DOHH2 (cell line): Measurements from ENCODE around the gene RIC8A.

ENCODE experiments used
- H3F3A ChIP-seq: fragments of 200-600 bp; sonication (generic), shearing (Covaris generic); 2 replicates; pipeline ENCODE4 v1.6.0; 2016; ENCODE audit warnings: antibody characterized with exemption, mild to moderate bottlenecking; ENCODE audit not compliant: control insufficient read depth, insufficient read depth
- H3K27ac ChIP-seq: fragments of 200-600 bp; sonication (generic); 2 replicates; pipeline ENCODE4 v1.5.1; 2014; ENCODE audit warnings: low read depth, mild to moderate bottlenecking, low read length, moderate library complexity
- H3K27me3 ChIP-seq: fragments of 200-600 bp; sonication (generic); 2 replicates; pipeline ENCODE4 v1.6.1; 2014; ENCODE audit warnings: mild to moderate bottlenecking, low read length, mixed read lengths; ENCODE audit not compliant: control insufficient read depth
- H3K36me3 ChIP-seq: fragments of 200-600 bp; sonication (generic); 2 replicates; pipeline ENCODE4 v1.6.1; 2014; ENCODE audit warnings: mild to moderate bottlenecking, low read length, moderate library complexity, mixed read lengths; ENCODE audit not compliant: control insufficient read depth
- H3K4me1 ChIP-seq: fragments of 200-600 bp; sonication (generic); 2 replicates; pipeline ENCODE4 v1.6.1; 2014; ENCODE audit warnings: mild to moderate bottlenecking, low read length, mixed read lengths; ENCODE audit not compliant: control insufficient read depth
- H3K4me2 ChIP-seq: fragments of 200-600 bp; sonication (generic); 2 replicates; pipeline ENCODE4 v1.6.0; 2014; ENCODE audit warnings: mild to moderate bottlenecking, low read length, moderate library complexity
- H3K4me3 ChIP-seq: fragments of 200-600 bp; sonication (generic); 2 replicates; pipeline ENCODE4 v1.5.1; 2014; ENCODE audit warnings: mild to moderate bottlenecking, low read length, mixed read lengths
- H3K79me2 ChIP-seq: fragments of 200-600 bp; sonication (generic); 2 replicates; pipeline ENCODE4 v1.6.1; 2014; ENCODE audit warnings: mild to moderate bottlenecking, low read length, mixed read lengths; ENCODE audit not compliant: control insufficient read depth
- H3K9me2 ChIP-seq: fragments of 200-600 bp; sonication (generic); replicated peaks from 2 replicates; pipeline ENCODE4 v1.6.1; 2014; ENCODE audit warnings: mild to moderate bottlenecking, low read length, mixed read lengths; ENCODE audit not compliant: control insufficient read depth
- H3K9me3 ChIP-seq: fragments of 200-600 bp; sonication (generic); 2 replicates; pipeline ENCODE4 v1.6.1; 2014; ENCODE audit warnings: antibody characterized with exemption, low read length, mixed read lengths; ENCODE audit not compliant: control insufficient read depth, insufficient read depth
- H4K20me1 ChIP-seq: fragments of 200-600 bp; sonication (generic); 2 replicates; pipeline ENCODE4 v1.6.0; 2014; ENCODE audit warnings: low read depth, mild to moderate bottlenecking, antibody characterized with exemption, low read length, moderate library complexity; ENCODE audit not compliant: control insufficient read depth, insufficient read depth
- EZH2phosphoT487 ChIP-seq: fragments of 200-600 bp; sonication (generic); IDR thresholded peaks from 2 replicates; pipeline ENCODE4 v1.6.1; 2017; ENCODE audit warnings: borderline replicate concordance, mild to moderate bottlenecking, antibody characterized with exemption, low read length, moderate library complexity, mixed read lengths
- TF ChIP-seq, protein P1 (sequence below): fragments of 200-600 bp; sonication (generic); IDR thresholded peaks from one replicate; pipeline ENCODE4 v1.5.1; 2014; ENCODE audit warnings: antibody characterized with exemption, mild to moderate bottlenecking, low read depth, low read length; ENCODE audit not compliant: poor library complexity, severe bottlenecking

RIC8A gene

DNA sequence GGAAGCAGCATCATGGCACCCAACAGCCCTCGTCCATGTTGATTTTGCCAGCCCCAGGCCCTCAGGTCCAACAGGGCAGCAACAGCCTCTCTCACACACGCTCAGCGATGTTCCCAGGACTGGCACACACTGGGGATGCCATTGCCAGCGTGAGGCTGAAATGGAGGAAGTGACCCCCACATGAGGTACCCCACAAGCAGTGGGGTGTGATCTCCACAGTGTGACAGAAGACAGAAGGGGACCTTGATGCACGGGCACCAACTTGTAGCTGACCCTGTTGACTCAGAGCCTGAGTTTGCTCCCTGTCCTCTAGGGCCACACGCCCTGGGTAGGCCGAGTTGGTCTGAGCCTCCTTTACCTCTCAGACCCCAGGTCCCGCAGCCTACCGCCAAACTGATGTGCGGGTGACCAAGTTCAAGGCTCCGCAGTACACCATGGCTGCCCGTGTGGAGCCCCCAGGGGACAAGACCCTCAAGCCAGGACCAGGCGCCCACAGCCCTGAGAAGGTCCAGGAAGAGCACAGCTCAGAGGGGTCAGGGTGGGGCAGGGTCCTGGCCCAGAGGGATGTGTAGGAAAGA is 8.4 kb upstream of the RIC8A start:
- H3K4me1 ChIP-seq, result no peaks in the 10 kb centered on the region
- H3K9me3 ChIP-seq, result no peaks in the 10 kb centered on the region
- H3K36me3 ChIP-seq, result peaks cover 8% of the 10 kb centered on the region; the same call in 1 of the 2 replicates
- H3K9me2 ChIP-seq, result no peaks in the 10 kb centered on the region
- no peaks in the 10 kb centered on the region for H3K27me3 ChIP-seq
- no peak overlapping the region for H3K4me2 ChIP-seq
- TF ChIP-seq EZH2phosphoT487, result no peak
- TF ChIP-seq, protein P1, sequence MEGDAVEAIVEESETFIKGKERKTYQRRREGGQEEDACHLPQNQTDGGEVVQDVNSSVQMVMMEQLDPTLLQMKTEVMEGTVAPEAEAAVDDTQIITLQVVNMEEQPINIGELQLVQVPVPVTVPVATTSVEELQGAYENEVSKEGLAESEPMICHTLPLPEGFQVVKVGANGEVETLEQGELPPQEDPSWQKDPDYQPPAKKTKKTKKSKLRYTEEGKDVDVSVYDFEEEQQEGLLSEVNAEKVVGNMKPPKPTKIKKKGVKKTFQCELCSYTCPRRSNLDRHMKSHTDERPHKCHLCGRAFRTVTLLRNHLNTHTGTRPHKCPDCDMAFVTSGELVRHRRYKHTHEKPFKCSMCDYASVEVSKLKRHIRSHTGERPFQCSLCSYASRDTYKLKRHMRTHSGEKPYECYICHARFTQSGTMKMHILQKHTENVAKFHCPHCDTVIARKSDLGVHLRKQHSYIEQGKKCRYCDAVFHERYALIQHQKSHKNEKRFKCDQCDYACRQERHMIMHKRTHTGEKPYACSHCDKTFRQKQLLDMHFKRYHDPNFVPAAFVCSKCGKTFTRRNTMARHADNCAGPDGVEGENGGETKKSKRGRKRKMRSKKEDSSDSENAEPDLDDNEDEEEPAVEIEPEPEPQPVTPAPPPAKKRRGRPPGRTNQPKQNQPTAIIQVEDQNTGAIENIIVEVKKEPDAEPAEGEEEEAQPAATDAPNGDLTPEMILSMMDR, result no peak
- H3F3A ChIP-seq, result no peaks in the 10 kb centered on the region
- H3K4me3 ChIP-seq, result no peak overlapping the region
- H4K20me1 ChIP-seq, result no peaks in the 10 kb centered on the region
- H3K27ac ChIP-seq, result no peak overlapping the region
- H3K79me2 ChIP-seq, result no peaks in the 10 kb centered on the region

DNA sequence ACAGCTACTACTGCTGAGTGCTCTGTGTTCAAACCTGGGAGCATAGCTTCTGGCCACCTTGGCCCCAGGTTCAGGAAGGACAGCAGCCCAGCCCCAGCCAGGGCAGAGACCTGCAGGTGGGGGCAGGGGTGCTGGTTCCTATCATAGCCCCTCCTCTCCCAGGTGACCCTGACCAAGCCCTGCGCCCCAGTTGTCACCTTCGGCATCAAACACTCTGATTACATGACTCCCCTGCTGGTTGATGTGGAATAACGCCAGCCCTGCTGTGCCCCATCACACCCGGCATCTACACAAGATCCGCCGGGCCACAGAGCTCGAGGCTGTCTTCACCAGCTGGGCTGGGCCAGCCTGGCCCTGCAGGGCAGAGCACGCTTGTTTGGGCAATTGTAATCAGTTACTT is 7.7 kb upstream of the RIC8A start:
- Histone ChIP-seq H3K4me2 (no peak overlapping the region), H3K4me3 (no peak overlapping the region), H3K79me2 (peaks cover 5% of the 10 kb centered on the region), H3K36me3 (peaks cover 15% of the 10 kb centered on the region), H3K9me2 (no peaks in the 10 kb centered on the region), H3K27me3 (no peaks in the 10 kb centered on the region), H3F3A (no peaks in the 10 kb centered on the region), H3K9me3 (no peaks in the 10 kb centered on the region), H4K20me1 (no peaks in the 10 kb centered on the region), H3K27ac (no peak overlapping the region), H3K4me1 (no peaks in the 10 kb centered on the region)
- TF ChIP-seq, protein P1, result no peak
- no peak for TF ChIP-seq EZH2phosphoT487

DNA sequence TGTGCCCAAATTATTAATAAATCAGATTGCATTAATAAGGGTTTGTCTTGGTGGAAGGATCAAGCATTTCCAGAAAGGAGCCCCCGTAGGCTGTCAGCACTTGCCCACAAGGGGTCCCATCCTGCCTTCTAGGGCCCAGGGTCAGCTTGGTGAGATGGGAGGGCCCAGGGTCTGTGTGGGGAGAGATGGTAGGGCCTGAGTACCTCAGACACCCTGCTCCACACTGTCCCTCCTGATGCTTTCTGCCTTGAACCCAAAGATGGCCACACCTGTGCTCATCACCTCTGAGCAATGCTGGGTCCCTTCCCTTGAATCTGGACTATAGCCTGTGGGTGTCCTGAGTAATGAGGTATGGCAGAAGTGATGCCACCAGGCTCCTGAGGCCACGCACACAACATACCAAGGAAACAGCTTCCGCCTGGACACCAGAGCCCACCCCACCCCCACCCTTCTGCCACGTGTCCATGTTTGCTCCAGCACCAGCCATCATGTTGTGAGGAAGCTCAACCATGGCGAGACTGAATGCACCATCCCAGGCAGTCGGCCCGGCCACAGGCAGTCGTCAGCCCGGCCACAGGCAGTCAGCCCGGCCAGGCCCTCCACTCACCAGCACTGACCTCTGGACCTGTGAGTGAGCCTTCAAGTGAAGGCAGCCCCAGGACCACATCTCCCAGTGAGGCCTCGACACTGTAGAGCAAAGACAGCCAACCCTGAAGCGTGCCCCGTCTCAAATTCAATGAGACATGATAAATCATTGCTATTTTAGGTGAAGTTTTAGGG is 7.1 kb upstream of the RIC8A start:
- Histone ChIP-seq H4K20me1 (peaks cover under 1% of the 10 kb centered on the region; the same call in 1 of the 2 replicates), H3K79me2 (peaks cover 11% of the 10 kb centered on the region), H3K4me2 (no peak overlapping the region), H3K9me3 (no peaks in the 10 kb centered on the region), H3K27ac (no peak overlapping the region), H3K9me2 (no peaks in the 10 kb centered on the region), H3K4me1 (peaks cover under 1% of the 10 kb centered on the region; the same call in 1 of the 2 replicates), H3F3A (no peaks in the 10 kb centered on the region), H3K4me3 (no peak overlapping the region), H3K36me3 (peaks cover 21% of the 10 kb centered on the region), H3K27me3 (no peaks in the 10 kb centered on the region)
- TF ChIP-seq, protein P1, result no peak
- TF ChIP-seq EZH2phosphoT487, result no peak
